PFSK-1 (cell line): Measurements from ENCODE around the gene FOXP3.

ENCODE experiments used
- POLR2AphosphoS5 ChIP-seq: IDR thresholded peaks from 2 replicates; pipeline ENCODE4 v1.6.1; 2012; ENCODE audit warnings: low read depth, mild to moderate bottlenecking, control low read depth, low read length, moderate library complexity
- REST ChIP-seq, 2 experiments: IDR thresholded peaks; 2 replicates each; pipeline versions ENCODE4 v1.6.1 to v1.8.0; 2011 to 2012; ENCODE audit warnings: low read depth in 2 of 2, low read length in 2 of 2, control low read depth in 1 of 2, inconsistent platforms in 1 of 2, mild to moderate bottlenecking in 1 of 2, moderate library complexity in 1 of 2; ENCODE audit not compliant: insufficient read depth in 1 of 2
- SIN3A ChIP-seq: IDR thresholded peaks from 2 replicates; pipeline ENCODE4 v1.6.1; 2012; ENCODE audit warnings: mild to moderate bottlenecking, low read length, moderate library complexity, borderline replicate concordance; ENCODE audit not compliant: insufficient read depth
- TAF1 ChIP-seq: IDR thresholded peaks from 2 replicates; pipeline ENCODE4 v1.6.1; 2012; ENCODE audit warnings: low read length, control low read depth, borderline replicate concordance; ENCODE audit not compliant: insufficient read depth

- TF ChIP-seq TAF1 (no peak), POLR2AphosphoS5 (no peak), REST (IDR thresholded peaks at IDR 0.05; ENCODE audit: insufficient read depth in 1 of 2, low read depth in 2 of 2, low read length in 2 of 2) (no peak), SIN3A (no peak)
Observed at GRCh38 chrX:49214996-49215526, 49.4 kb downstream of the FOXP3 start.
